Activated CD8-positive, alpha-beta T cell treated with anti-CD3 and anti-CD28 coated beads for 36 hours (primary cell): Measurements from ENCODE around the gene EIF2B4. TPM values are rescaled to one million over a fixed set of nuclear protein-coding genes. Genes with fewer than 3 reads are reported as not detected.
"Not testable (repeated sequence)": the region's sequence is repeated elsewhere in the genome, so short reads cannot be mapped to it uniquely, and the experiment has no call there.

Source experiments
- ATAC-seq: fragments of 200-7000 bp; cut with Tn5 transposase; one replicate; pipeline ENCODE4 v1.10.0; 2021; ENCODE audit warnings: mild to moderate bottlenecking, moderate library complexity
- CTCF ChIA-PET: fragments of 350-600 bp; sonication (Branson Sonifier 250); formaldehyde crosslinking; loops from one replicate; lab custom pipeline; 2021; ENCODE audit warnings: antibody characterized with exemption; lab: Charles Lee
- POLR2A ChIA-PET: fragments of 350-600 bp; sonication (Branson Sonifier 250); formaldehyde crosslinking; loops from one replicate; lab custom pipeline; 2021; ENCODE audit warnings: antibody characterized with exemption; lab: Charles Lee
- DNase-seq: peaks from one replicate; pipeline ENCODE4 v3.0.0-alpha.2; 2020
- H3K27ac Mint-ChIP-seq: one replicate; pipeline ENCODE4 v1.8.0; 2021; ENCODE audit warnings: mild to moderate bottlenecking, mixed read lengths
- H3K27me3 Mint-ChIP-seq: one replicate; pipeline ENCODE4 v1.8.0; 2021; ENCODE audit warnings: mixed read lengths
- H3K36me3 Mint-ChIP-seq: one replicate; pipeline ENCODE4 v1.8.0; 2021; ENCODE audit warnings: low read depth, mixed read lengths
- H3K4me1 Mint-ChIP-seq: one replicate; pipeline ENCODE4 v1.8.0; 2021; ENCODE audit warnings: low read depth, mixed read lengths
- H3K4me3 Mint-ChIP-seq: one replicate; pipeline ENCODE4 v1.8.0; 2021; ENCODE audit warnings: mild to moderate bottlenecking, moderate library complexity, mixed read lengths
- H3K9me3 Mint-ChIP-seq: one replicate; pipeline ENCODE4 v1.8.0; 2021; ENCODE audit warnings: mixed read lengths
- intact Hi-C: fragments of 100-400 bp; cut with micrococcal nuclease; formaldehyde crosslinking; loops from one replicate; pipeline ENCODE4 v1.10.0; 2022
- total RNA-seq, 2 experiments: library from RNA; stranded (reverse); gene quantifications; one replicate each; pipeline ENCODE4 v1.2.3, GENCODE V29; 2021
- TF ChIP-seq, protein P1 (sequence below): fragments of 200-600 bp; IDR thresholded peaks from one replicate; pipeline ENCODE4 v1.8.0; 2022; ENCODE audit warnings: antibody characterized with exemption, mild to moderate bottlenecking

The EIF2B4 gene
- total RNA-seq, 2 experiments from 2014 or later, result 29.2 to 30.4 TPM

DNA sequence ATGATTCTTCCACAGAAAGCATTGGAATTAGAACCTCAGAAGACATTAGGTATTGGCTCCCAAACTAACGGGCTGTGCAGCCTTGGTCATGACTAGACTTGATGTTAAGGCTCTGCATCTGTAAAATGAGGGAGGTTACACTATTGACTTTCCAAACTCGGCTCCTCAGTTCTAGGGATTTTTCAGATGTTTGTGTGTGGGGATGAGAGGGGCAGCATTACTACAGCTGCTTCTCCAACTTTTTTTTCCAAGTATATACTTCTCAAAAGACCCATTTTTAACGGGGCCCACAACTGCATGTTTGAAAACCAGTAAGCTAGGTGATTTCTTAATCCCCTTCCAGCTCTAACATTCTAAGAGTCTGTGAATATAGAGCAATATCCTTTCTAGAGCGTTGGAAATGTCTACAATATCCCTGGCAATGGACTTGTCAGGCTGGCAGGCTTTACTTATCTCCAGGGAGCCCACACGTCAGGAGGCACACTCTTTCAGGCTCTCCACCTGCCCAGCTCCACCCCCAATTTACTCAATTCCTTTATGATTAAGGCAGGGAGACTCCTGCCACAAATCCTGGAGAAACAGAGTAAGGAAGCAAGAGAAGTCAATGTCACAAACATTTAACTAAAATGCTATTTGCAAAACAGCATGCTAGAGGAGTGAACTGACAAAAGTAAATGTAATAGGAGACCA is 46.4 kb downstream of the EIF2B4 start:
- TF ChIP-seq, protein P1, sequence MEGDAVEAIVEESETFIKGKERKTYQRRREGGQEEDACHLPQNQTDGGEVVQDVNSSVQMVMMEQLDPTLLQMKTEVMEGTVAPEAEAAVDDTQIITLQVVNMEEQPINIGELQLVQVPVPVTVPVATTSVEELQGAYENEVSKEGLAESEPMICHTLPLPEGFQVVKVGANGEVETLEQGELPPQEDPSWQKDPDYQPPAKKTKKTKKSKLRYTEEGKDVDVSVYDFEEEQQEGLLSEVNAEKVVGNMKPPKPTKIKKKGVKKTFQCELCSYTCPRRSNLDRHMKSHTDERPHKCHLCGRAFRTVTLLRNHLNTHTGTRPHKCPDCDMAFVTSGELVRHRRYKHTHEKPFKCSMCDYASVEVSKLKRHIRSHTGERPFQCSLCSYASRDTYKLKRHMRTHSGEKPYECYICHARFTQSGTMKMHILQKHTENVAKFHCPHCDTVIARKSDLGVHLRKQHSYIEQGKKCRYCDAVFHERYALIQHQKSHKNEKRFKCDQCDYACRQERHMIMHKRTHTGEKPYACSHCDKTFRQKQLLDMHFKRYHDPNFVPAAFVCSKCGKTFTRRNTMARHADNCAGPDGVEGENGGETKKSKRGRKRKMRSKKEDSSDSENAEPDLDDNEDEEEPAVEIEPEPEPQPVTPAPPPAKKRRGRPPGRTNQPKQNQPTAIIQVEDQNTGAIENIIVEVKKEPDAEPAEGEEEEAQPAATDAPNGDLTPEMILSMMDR, result no peak
- H3K27ac Mint-ChIP-seq, result peak overlapping the region; percentile 97
- ATAC-seq (no peak), DNase-seq (no peak)
- peaks cover 31% of the 10 kb centered on the region for H3K36me3 Mint-ChIP-seq
- H3K4me1 Mint-ChIP-seq, result peaks cover 21% of the 10 kb centered on the region
- CTCF ChIA-PET, result interaction anchor here (1.7 to 3.5 kb wide), 4 partner anchors 21 to 46 kb away, joined by 5 to 20 read pairs (median 10); partner anchors contain the start of gene EIF2B4
- no peaks in the 10 kb centered on the region for H3K27me3 Mint-ChIP-seq
- H3K4me3 Mint-ChIP-seq, result peak overlapping the region; percentile 97
- H3K9me3 Mint-ChIP-seq, result no peaks in the 10 kb centered on the region
- POLR2A ChIA-PET, result interaction anchor here (0.5 to 2.2 kb wide), 14 partner anchors 16 to 305 kb away, joined by 3 to 8 read pairs (median 3); partner anchors contain the start of genes CCDC121, EIF2B4, GPN1 and PPM1G
- intact Hi-C loops, result loop anchor here (5.0 kb wide), 1 partner anchor 34 kb away; the partner anchor contains the start of gene GTF3C2

- H3K36me3 Mint-ChIP-seq, result peaks cover 24% of the 10 kb centered on the region
- TF ChIP-seq, protein P1, result no peak
- DNase-seq (peak; percentile 94), ATAC-seq (peak; percentile 97)
- H3K4me1 Mint-ChIP-seq, result peaks cover 21% of the 10 kb centered on the region
- intact Hi-C loops, result loop anchor here (5.0 kb wide), 1 partner anchor 34 kb away; the partner anchor contains the start of gene GTF3C2
- H3K27me3 Mint-ChIP-seq, result no peaks in the 10 kb centered on the region
- H3K4me3 Mint-ChIP-seq, result peak within 1 kb of the TSS; percentile 97
- peak within 1 kb of the TSS; percentile 97 for H3K27ac Mint-ChIP-seq
- H3K9me3 Mint-ChIP-seq, result no peaks in the 10 kb centered on the region
- POLR2A ChIA-PET, result interaction anchor here (0.6 to 2.6 kb wide), 20 partner anchors 11 to 305 kb away, joined by 3 to 13 read pairs (median 3); partner anchors contain the start of genes CAD, CCDC121, EIF2B4 and GPN1
- CTCF ChIA-PET, result interaction anchor here (1.2 to 3.5 kb wide), 4 partner anchors 20 to 47 kb away, joined by 3 to 20 read pairs (median 8); partner anchors contain the start of gene EIF2B4
These were observed 47.2 kb downstream of the EIF2B4 start, which contains the start of gene MPV17 for GRCh38 chr2:27322766-27323595. MPV17 (minus strand) TSS chr2:27323097; CDS start chr2:27322517, 580 bp downstream.

GRCh38 chr2:27322301-27322765 is 47.8 kb downstream of the EIF2B4 start:
- peaks cover 21% of the 10 kb centered on the region for H3K4me1 Mint-ChIP-seq
- peak; percentile 27 for DNase-seq
- H3K27me3 Mint-ChIP-seq, result no peaks in the 10 kb centered on the region
- H3K27ac Mint-ChIP-seq, result peak overlapping the region; percentile 97
- POLR2A ChIA-PET, result interaction anchor here (0.6 to 2.6 kb wide), 14 partner anchors 10 to 191 kb away, joined by 3 to 13 read pairs (median 4); partner anchors contain the start of genes CAD, GTF3C2, PPM1G and SNX17
- ATAC-seq, result peak; percentile 26
- intact Hi-C loops, result loop anchor here (5.0 kb wide), 1 partner anchor 35 kb away; the partner anchor contains the start of gene GTF3C2
- CTCF ChIA-PET, result interaction anchor here (1.2 to 3.5 kb wide), 4 partner anchors 19 to 47 kb away, joined by 3 to 20 read pairs (median 8); partner anchors contain the start of gene EIF2B4
- TF ChIP-seq, protein P1, result no peak
- H3K9me3 Mint-ChIP-seq, result no peaks in the 10 kb centered on the region
- peak overlapping the region; percentile 97 for H3K4me3 Mint-ChIP-seq
- peaks cover 27% of the 10 kb centered on the region for H3K36me3 Mint-ChIP-seq

DNA sequence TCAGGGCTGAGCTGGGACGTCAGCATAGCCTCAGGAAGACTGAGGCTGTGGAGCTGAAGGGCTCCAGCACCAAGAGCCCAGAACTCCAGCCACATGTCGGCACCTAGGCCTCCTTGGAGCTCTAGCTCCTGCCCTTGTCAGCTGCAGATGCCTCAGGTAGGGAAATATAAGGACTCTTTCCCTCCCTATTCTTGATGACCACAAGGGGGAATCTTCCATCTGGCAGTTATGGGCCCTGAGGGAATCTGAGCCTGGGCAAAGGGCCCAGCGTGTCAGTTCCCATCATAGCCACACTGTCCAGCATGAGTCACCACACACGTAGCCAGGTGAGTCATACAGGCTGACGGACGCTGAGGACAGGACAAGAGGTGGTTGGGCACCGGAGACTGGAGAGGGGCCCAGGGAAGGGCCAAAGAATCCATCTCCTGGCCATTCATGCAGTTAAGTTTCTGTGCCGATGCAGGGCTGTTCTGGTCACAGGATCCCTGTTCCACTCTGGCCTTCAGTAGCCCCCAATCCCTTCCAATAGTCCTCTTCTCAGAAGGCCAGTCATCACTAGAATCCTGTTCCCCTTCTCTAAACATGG is 49.1 kb downstream of the EIF2B4 start:
- Mint-ChIP-seq H3K4me3 (peak overlapping the region; percentile 97), H3K36me3 (peaks cover 16% of the 10 kb centered on the region), H3K9me3 (no peaks in the 10 kb centered on the region), H3K27me3 (no peaks in the 10 kb centered on the region), H3K4me1 (peaks cover 21% of the 10 kb centered on the region), H3K27ac (no peak overlapping the region)
- DNase-seq (no peak), ATAC-seq (no peak)
- CTCF ChIA-PET, result interaction anchor here (0.8 to 3.5 kb wide), 4 partner anchors 12 to 360 kb away, joined by 3 to 20 read pairs (median 4); no protein-coding TSS in a partner anchor
- intact Hi-C loops, result loop anchor here (5.0 kb wide), 1 partner anchor 36 kb away; the partner anchor contains the start of gene GTF3C2
- TF ChIP-seq, protein P1, result no peak
- POLR2A ChIA-PET, result interaction anchor here (1.0 to 2.6 kb wide), 2 partner anchors 9 to 31 kb away, joined by 4 to 13 read pairs; no protein-coding TSS in a partner anchor

DNA sequence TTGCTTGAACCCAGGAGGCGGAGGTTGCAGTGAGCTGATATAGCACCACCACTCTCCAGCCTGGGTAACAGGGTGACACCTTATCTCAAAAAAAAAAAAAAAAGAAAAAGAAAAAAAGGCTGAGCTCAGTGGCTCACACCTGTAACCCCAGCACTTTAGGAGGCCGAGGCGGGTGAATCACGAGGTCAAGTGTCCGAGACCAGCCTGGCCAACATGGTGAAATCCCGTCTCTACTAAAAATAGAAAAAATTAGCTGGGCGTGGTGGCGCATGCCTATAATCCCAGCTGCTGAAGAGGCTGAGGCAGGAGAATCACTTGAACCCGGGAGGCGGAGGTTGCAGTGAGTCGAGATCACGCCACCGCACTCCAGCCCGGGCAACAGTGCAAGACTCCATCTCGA is 50.3 kb downstream of the EIF2B4 start:
- peaks cover 21% of the 10 kb centered on the region for H3K4me1 Mint-ChIP-seq
- ChIA-PET CTCF (interaction anchor here (1.8 to 3.7 kb wide), 2 partner anchors 17 to 40 kb away, joined by 7 to 14 read pairs; no protein-coding TSS in a partner anchor), POLR2A (interaction anchor here (1.0 kb wide), 1 partner anchor 32 kb away, joined by 4 read pairs; no protein-coding TSS in a partner anchor)
- peaks cover 13% of the 10 kb centered on the region for H3K36me3 Mint-ChIP-seq
- not testable (repeated sequence) for H3K9me3 Mint-ChIP-seq, H3K27ac Mint-ChIP-seq, H3K27me3 Mint-ChIP-seq, DNase-seq, H3K4me3 Mint-ChIP-seq, ATAC-seq
- intact Hi-C loops, result loop anchor here (5.0 kb wide), 1 partner anchor 37 kb away; the partner anchor contains the start of gene GTF3C2
